Thymus (tissue), 11 donors: Measurements from ENCODE around the gene VPS8. TPM values are rescaled to one million over a fixed set of nuclear protein-coding genes. Genes with fewer than 3 reads are reported as not detected.

Source experiments
- DNase-seq, 9 donors: peaks; one replicate each; pipeline ENCODE4 v3.0.0-alpha.2; 2013; ENCODE audit warnings: low spot score in 9 of 9, low read depth in 6 of 9, missing footprints in 1 of 9
- H3K27ac ChIP-seq, 2 donors: one replicate each; pipeline ENCODE4 v1.5.1; 2013; ENCODE audit warnings: control low read depth in 1 of 2, low read depth in 1 of 2, low read length in 1 of 2, mild to moderate bottlenecking in 1 of 2, moderate library complexity in 1 of 2
- H3K27me3 ChIP-seq, 2 donors: one replicate each; pipeline ENCODE4 v1.5.1; 2013; ENCODE audit warnings: low read length in 1 of 2; ENCODE audit not compliant: control insufficient read depth in 2 of 2, insufficient read depth in 1 of 2
- H3K36me3 ChIP-seq, 2 donors: one replicate each; pipeline ENCODE4 v1.5.1; 2013; ENCODE audit warnings: low read length in 1 of 2, mild to moderate bottlenecking in 1 of 2, moderate library complexity in 1 of 2; ENCODE audit not compliant: control insufficient read depth in 2 of 2, insufficient read depth in 2 of 2
- H3K4me1 ChIP-seq, 2 donors: one replicate each; pipeline ENCODE4 v1.5.1; 2013; ENCODE audit warnings: low read length in 2 of 2; ENCODE audit not compliant: control insufficient read depth in 2 of 2, insufficient read depth in 2 of 2
- H3K4me3 ChIP-seq, 2 donors: one replicate each; pipeline ENCODE4 v1.5.1; 2013; ENCODE audit warnings: low read length in 2 of 2, control low read depth in 1 of 2, mild to moderate bottlenecking in 1 of 2
- H3K9me3 ChIP-seq, 2 donors: one replicate each; pipeline ENCODE4 v1.5.1; 2013; ENCODE audit warnings: low read length in 1 of 2, mild to moderate bottlenecking in 1 of 2; ENCODE audit not compliant: control insufficient read depth in 2 of 2, insufficient read depth in 1 of 2
- WGBS: extraction: QIAGEN DNeasy Blood & Tissue Kit; methylation state at CpG from one replicate; pipeline ENCODE4 v1.1.7; 2013; 5-methylcytosine and 5-hydroxymethylcytosine counted together
- polyA plus RNA-seq: library from polyadenylated mRNA; stranded (reverse); fragments of 200-250 nt; gene quantifications from one replicate; pipeline ENCODE4 v1.2.3, GENCODE V29; 2013
- total RNA-seq: library from RNA; stranded (reverse); fragments of 120-200 nt; gene quantifications from one replicate; pipeline ENCODE4 v1.2.4, GENCODE V29; 2013
- donor health status: healthy.

Gene VPS8
- total and polyA plus RNA-seq, 2 donors, result 20.1 to 36.1 TPM

DNA sequence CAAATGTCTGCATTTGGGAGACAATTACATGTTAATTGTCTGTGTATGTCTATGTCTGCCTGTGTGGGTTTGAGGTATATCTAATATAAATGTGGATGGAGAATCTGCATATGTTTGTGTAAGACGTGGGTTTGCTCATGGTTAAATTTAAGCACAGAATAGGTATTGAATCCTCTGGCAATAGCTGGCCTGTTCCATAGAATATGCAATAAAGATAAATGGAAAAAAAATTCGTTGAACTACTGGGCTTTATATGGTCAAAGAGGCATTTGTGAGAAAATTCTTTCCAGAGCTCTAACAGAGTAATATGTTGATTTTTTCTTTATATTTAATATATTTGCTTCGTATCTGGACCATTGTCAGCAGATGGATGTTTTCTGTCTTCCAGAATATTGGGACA lies 1.4 kb downstream of the VPS8 start:
- DNase-seq, result no peak
- H3K36me3 ChIP-seq, result no peaks in the 10 kb centered on the region
- H3K4me3 ChIP-seq, result peak overlapping the region in 1 of 2 donors; percentile 1
- WGBS, result 99% methylated on average over 3 of the region's 3 CpGs
- no peak overlapping the region for H3K27ac ChIP-seq
- no peaks in the 10 kb centered on the region for H3K27me3 ChIP-seq
- no peaks in the 10 kb centered on the region for H3K9me3 ChIP-seq
- H3K4me1 ChIP-seq, result peaks cover 8% of the 10 kb centered on the region in 2 donors

- no peaks in the 10 kb centered on the region for H3K27me3 ChIP-seq
- no peaks in the 10 kb centered on the region for H3K36me3 ChIP-seq
- no peak for DNase-seq
- H3K4me3 ChIP-seq, result no peak overlapping the region
- no peaks in the 10 kb centered on the region for H3K9me3 ChIP-seq
- no peak overlapping the region for H3K27ac ChIP-seq
- H3K4me1 ChIP-seq, result peaks cover 8% of the 10 kb centered on the region in 2 donors
Measured at GRCh38 chr3:184814214-184814613, 2.2 kb downstream of the VPS8 start.

GRCh38 chr3:184815046-184815930 lies 3.3 kb downstream of the VPS8 start:
- peak in 2 of 9 donors; percentile 17 to 31 for DNase-seq
- 81% methylated on average over 7 of the region's 7 CpGs for WGBS
- H3K4me1 ChIP-seq, result peaks cover 8% of the 10 kb centered on the region in 2 donors
- H3K27me3 ChIP-seq, result no peaks in the 10 kb centered on the region
- no peak overlapping the region for H3K27ac ChIP-seq
- no peak overlapping the region for H3K4me3 ChIP-seq
- H3K36me3 ChIP-seq, result no peaks in the 10 kb centered on the region
- H3K9me3 ChIP-seq, result no peaks in the 10 kb centered on the region

- no peak for DNase-seq
- H3K4me3 ChIP-seq, result no peak overlapping the region
- H3K4me1 ChIP-seq, result peaks cover 8% of the 10 kb centered on the region in 2 donors
- H3K9me3 ChIP-seq, result no peaks in the 10 kb centered on the region
- H3K36me3 ChIP-seq, result no peaks in the 10 kb centered on the region
- H3K27me3 ChIP-seq, result no peaks in the 10 kb centered on the region
- WGBS, result 97% methylated on average over 5 of the region's 5 CpGs
- H3K27ac ChIP-seq, result no peak overlapping the region
Measured at GRCh38 chr3:184816614-184817013, 4.6 kb downstream of the VPS8 start.

GRCh38 chr3:184820525-184820924 lies 8.6 kb downstream of the VPS8 start:
- Histone ChIP-seq H3K4me1 (no peaks in the 10 kb centered on the region), H3K27ac (no peak overlapping the region)
- DNase-seq, result no peak

GRCh38 chr3:184821034-184821433 lies 9.1 kb downstream of the VPS8 start:
- Histone ChIP-seq H3K27me3 (no peaks in the 10 kb centered on the region), H3K27ac (no peak overlapping the region), H3K9me3 (no peaks in the 10 kb centered on the region), H3K4me3 (no peak overlapping the region), H3K4me1 (no peaks in the 10 kb centered on the region), H3K36me3 (peaks cover 0 to 2% of the 10 kb centered on the region in 2 donors)
- WGBS, result 99% methylated on average over 4 of the region's 4 CpGs
- no peak for DNase-seq

More at GRCh38 chr3:184820525-184820924, 8.6 kb downstream of the VPS8 start:
- Histone ChIP-seq H3K4me3 (no peak overlapping the region), H3K9me3 (no peaks in the 10 kb centered on the region), H3K36me3 (peaks cover 0 to 2% of the 10 kb centered on the region in 2 donors), H3K27me3 (no peaks in the 10 kb centered on the region)

GRCh38 chr3:184822081-184822480 lies 10.1 kb downstream of the VPS8 start:
- no peak for DNase-seq
- Histone ChIP-seq H3K36me3 (peaks cover 0 to 2% of the 10 kb centered on the region in 2 donors), H3K27ac (no peak overlapping the region), H3K27me3 (no peaks in the 10 kb centered on the region), H3K9me3 (no peaks in the 10 kb centered on the region), H3K4me3 (no peak overlapping the region), H3K4me1 (no peaks in the 10 kb centered on the region)

DNA sequence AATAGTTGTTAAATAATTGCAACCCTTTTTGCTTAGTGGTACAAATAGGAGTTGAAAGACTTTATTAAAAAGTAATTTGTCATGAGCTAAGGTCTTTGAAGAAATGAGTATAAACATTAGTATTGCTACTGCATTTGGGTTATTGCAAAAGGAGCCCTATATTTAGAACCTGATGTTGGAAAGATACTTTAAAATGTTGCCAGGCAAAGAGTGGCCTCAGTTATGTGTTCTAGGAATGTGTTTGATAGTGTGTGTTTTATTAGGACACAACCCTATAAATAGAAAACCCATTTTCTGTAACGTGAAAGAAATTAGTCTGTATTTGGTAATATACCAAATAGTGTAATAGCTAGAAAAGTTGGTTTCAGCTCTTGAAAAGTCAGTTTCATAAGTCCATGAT lies 10.7 kb downstream of the VPS8 start:
- Histone ChIP-seq H3K4me3 (no peak overlapping the region), H3K27me3 (no peaks in the 10 kb centered on the region), H3K4me1 (no peaks in the 10 kb centered on the region), H3K27ac (no peak overlapping the region), H3K36me3 (peaks cover 0 to 2% of the 10 kb centered on the region in 2 donors), H3K9me3 (no peaks in the 10 kb centered on the region)
- no peak for DNase-seq
- 94% methylated on average over 1 of the region's 1 CpG for WGBS

- Histone ChIP-seq H3K9me3 (no peaks in the 10 kb centered on the region), H3K27ac (no peak overlapping the region), H3K4me3 (no peak overlapping the region), H3K27me3 (no peaks in the 10 kb centered on the region), H3K36me3 (peaks cover 0 to 2% of the 10 kb centered on the region in 2 donors), H3K4me1 (no peaks in the 10 kb centered on the region)
- 95% methylated on average over 4 of the region's 4 CpGs for WGBS
- DNase-seq, result no peak
Measured at GRCh38 chr3:184823990-184824389, 12.0 kb downstream of the VPS8 start.
